GM23338 (cell line): Measurements from ENCODE around the gene SCAPER. TPM values are rescaled to one million over a fixed set of nuclear protein-coding genes. Genes with fewer than 3 reads are reported as not detected.

Experiments
- ATAC-seq: fragments of 200-7000 bp; cut with Tn5 transposase; 3 replicates; pipeline ENCODE4 v1.9.1; 2020
- DNase-seq: peaks from one replicate; pipeline ENCODE4 v3.0.0-alpha.2; 2015; ENCODE audit warnings: low spot score
- H2AFZ ChIP-seq: fragments of 200-600 bp; sonication (generic); 2 replicates; pipeline ENCODE4 v1.8.0; 2016; ENCODE audit warnings: antibody characterized with exemption, mild to moderate bottlenecking, moderate library complexity
- H3F3A ChIP-seq: fragments of 200-600 bp; sonication (generic); replicated peaks from 2 replicates; pipeline ENCODE4 v1.8.0; 2017; ENCODE audit warnings: antibody characterized with exemption, mixed run types, low read depth
- H3K27ac ChIP-seq: fragments of 200-600 bp; sonication (generic); 2 replicates; pipeline ENCODE4 v1.6.1; 2016; ENCODE audit warnings: low read depth
- H3K27me3 ChIP-seq: fragments of 200-600 bp; sonication (generic); 2 replicates; pipeline ENCODE4 v1.8.0; 2016; ENCODE audit warnings: mild to moderate bottlenecking, mixed run types, moderate library complexity; ENCODE audit not compliant: insufficient read depth
- H3K36me3 ChIP-seq: fragments of 200-600 bp; sonication (generic); 2 replicates; pipeline ENCODE4 v1.8.0; 2016; ENCODE audit warnings: mild to moderate bottlenecking; ENCODE audit not compliant: insufficient read depth
- H3K4me1 ChIP-seq: fragments of 200-600 bp; sonication (generic); 2 replicates; pipeline ENCODE4 v1.8.0; 2016; ENCODE audit warnings: mild to moderate bottlenecking, moderate library complexity; ENCODE audit not compliant: insufficient read depth
- H3K4me2 ChIP-seq: fragments of 200-600 bp; sonication (generic); 2 replicates; pipeline ENCODE4 v1.7.1; 2017; ENCODE audit warnings: mixed run types
- H3K4me3 ChIP-seq: fragments of 200-600 bp; sonication (generic); 2 replicates; pipeline ENCODE4 v1.6.1; 2016; ENCODE audit warnings: mixed run types
- H3K79me2 ChIP-seq: fragments of 200-600 bp; sonication (generic); replicated peaks from 2 replicates; pipeline ENCODE4 v1.8.0; 2017; ENCODE audit warnings: mild to moderate bottlenecking; ENCODE audit not compliant: insufficient read depth
- H3K9me2 ChIP-seq: fragments of 200-600 bp; sonication (generic); 2 replicates; pipeline ENCODE4 v1.8.0; 2017; ENCODE audit not compliant: insufficient read depth
- H4K20me1 ChIP-seq: fragments of 200-600 bp; sonication (generic); replicated peaks from 2 replicates; pipeline ENCODE4 v1.8.0; 2017; ENCODE audit warnings: mild to moderate bottlenecking; ENCODE audit not compliant: insufficient read depth
- H3K27ac Mint-ChIP-seq: 2 replicates; pipeline ENCODE4 v1.8.0; 2020; ENCODE audit warnings: inconsistent platforms, mild to moderate bottlenecking, moderate library complexity, mixed read lengths
- H3K27me3 Mint-ChIP-seq: 3 replicates; pipeline ENCODE4 v1.8.0; 2022; ENCODE audit warnings: low read depth, mild to moderate bottlenecking, moderate library complexity, mixed read lengths, inconsistent platforms; ENCODE audit not compliant: insufficient read depth, poor library complexity
- H3K36me3 Mint-ChIP-seq: 3 replicates; pipeline ENCODE4 v1.8.0; 2021; ENCODE audit warnings: low read depth, mild to moderate bottlenecking, inconsistent platforms, moderate library complexity, mixed read lengths
- H3K4me1 Mint-ChIP-seq: 3 replicates; pipeline ENCODE4 v1.8.0; 2020; ENCODE audit warnings: mild to moderate bottlenecking, inconsistent platforms, mixed read lengths
- H3K4me3 Mint-ChIP-seq: 3 replicates; pipeline ENCODE4 v1.8.0; 2021; ENCODE audit warnings: moderate library complexity, mild to moderate bottlenecking, inconsistent platforms, mixed read lengths
- H3K9me3 Mint-ChIP-seq: 3 replicates; pipeline ENCODE4 v1.8.0; 2020; ENCODE audit warnings: moderate library complexity, mild to moderate bottlenecking, inconsistent platforms, mixed read lengths
- CREB1 ChIP-seq: fragments of 250-450 bp; sonication (Bioruptor Pico); IDR thresholded peaks from 2 replicates; pipeline ENCODE4 v1.5.0; 2020; ENCODE audit warnings: low read depth, mild to moderate bottlenecking, moderate library complexity
- EZH2 ChIP-seq: fragments of 200-600 bp; sonication (generic); IDR thresholded peaks from one replicate; pipeline ENCODE4 v1.8.0; 2017; ENCODE audit warnings: antibody characterized with exemption, mild to moderate bottlenecking, low read depth; ENCODE audit not compliant: unreplicated experiment
- EZH2phosphoT487 ChIP-seq: fragments of 200-600 bp; sonication (generic); IDR thresholded peaks from one replicate; pipeline ENCODE4 v1.8.1; 2018; ENCODE audit warnings: antibody characterized with exemption; ENCODE audit not compliant: unreplicated experiment
- JUNB ChIP-seq: IDR thresholded peaks from one replicate; pipeline ENCODE4 v1.6.1; 2016; ENCODE audit warnings: antibody characterized with exemption; ENCODE audit not compliant: unreplicated experiment
- NANOG ChIP-seq: IDR thresholded peaks from 2 replicates; pipeline ENCODE4 v1.6.1; 2016; ENCODE audit warnings: antibody characterized with exemption, borderline replicate concordance
- POLR2AphosphoS5 ChIP-seq: IDR thresholded peaks from 2 replicates; pipeline ENCODE4 v1.6.1; 2016; ENCODE audit warnings: antibody characterized with exemption, low read depth
- STAT1 ChIP-seq: IDR thresholded peaks from one replicate; pipeline ENCODE4 v1.6.1; 2016; ENCODE audit warnings: antibody characterized with exemption; ENCODE audit not compliant: unreplicated experiment
- ZNF114 ChIP-seq: fragments of 250-450 bp; sonication (Bioruptor Pico); IDR thresholded peaks from 2 replicates; pipeline ENCODE4 v1.5.0; 2020; ENCODE audit warnings: mild to moderate bottlenecking, moderate library complexity
- ZNF331 ChIP-seq: fragments of 250-450 bp; sonication (Bioruptor Pico); IDR thresholded peaks from 2 replicates; pipeline ENCODE4 v1.5.0; 2020; ENCODE audit warnings: low read depth, mild to moderate bottlenecking, moderate library complexity
- polyA plus RNA-seq: library from polyadenylated mRNA; unstranded; fragments of >200 nt; fragmentation: Nextera tagmentation; extraction: Ambion mirVana; gene quantifications from 2 replicates; pipeline ENCODE4 v1.2.1, GENCODE V29; 2016
- total RNA-seq: library from RNA; depleted of rRNA; stranded (reverse); fragments of >200 nt; shearing (Covaris generic); gene quantifications from 2 replicates; pipeline ENCODE4 v1.2.3, GENCODE V29; 2014
- TF ChIP-seq, protein P1 (sequence below): IDR thresholded peaks from one replicate; pipeline ENCODE4 v1.6.1; 2018; ENCODE audit warnings: antibody characterized with exemption; ENCODE audit not compliant: unreplicated experiment
- TF ChIP-seq, protein P2 (sequence below): IDR thresholded peaks from 2 replicates; pipeline ENCODE4 v1.6.1; 2016; ENCODE audit warnings: antibody characterized with exemption
- TF ChIP-seq, protein P3 (sequence below), 2 experiments: fragments of 200-600 bp in 1 of 2; sonication (generic) in 1 of 2; conservative IDR thresholded peaks; 2 replicates each; pipeline versions ENCODE4 v1.5.1 to v1.6.1; 2016 to 2017; ENCODE audit warnings: antibody characterized with exemption in 2 of 2, low read depth in 2 of 2, mild to moderate bottlenecking in 2 of 2, moderate library complexity in 1 of 2
- TF ChIP-seq, protein P4 (sequence below): fragments of 250-450 bp; sonication (Bioruptor Pico); IDR thresholded peaks from 2 replicates; pipeline ENCODE4 v1.5.0; 2020; ENCODE audit warnings: mild to moderate bottlenecking, moderate library complexity

The SCAPER gene
- total and polyA plus RNA-seq, 2 experiments from 2014 or later: 9.1 to 17.6 TPM

DNA sequence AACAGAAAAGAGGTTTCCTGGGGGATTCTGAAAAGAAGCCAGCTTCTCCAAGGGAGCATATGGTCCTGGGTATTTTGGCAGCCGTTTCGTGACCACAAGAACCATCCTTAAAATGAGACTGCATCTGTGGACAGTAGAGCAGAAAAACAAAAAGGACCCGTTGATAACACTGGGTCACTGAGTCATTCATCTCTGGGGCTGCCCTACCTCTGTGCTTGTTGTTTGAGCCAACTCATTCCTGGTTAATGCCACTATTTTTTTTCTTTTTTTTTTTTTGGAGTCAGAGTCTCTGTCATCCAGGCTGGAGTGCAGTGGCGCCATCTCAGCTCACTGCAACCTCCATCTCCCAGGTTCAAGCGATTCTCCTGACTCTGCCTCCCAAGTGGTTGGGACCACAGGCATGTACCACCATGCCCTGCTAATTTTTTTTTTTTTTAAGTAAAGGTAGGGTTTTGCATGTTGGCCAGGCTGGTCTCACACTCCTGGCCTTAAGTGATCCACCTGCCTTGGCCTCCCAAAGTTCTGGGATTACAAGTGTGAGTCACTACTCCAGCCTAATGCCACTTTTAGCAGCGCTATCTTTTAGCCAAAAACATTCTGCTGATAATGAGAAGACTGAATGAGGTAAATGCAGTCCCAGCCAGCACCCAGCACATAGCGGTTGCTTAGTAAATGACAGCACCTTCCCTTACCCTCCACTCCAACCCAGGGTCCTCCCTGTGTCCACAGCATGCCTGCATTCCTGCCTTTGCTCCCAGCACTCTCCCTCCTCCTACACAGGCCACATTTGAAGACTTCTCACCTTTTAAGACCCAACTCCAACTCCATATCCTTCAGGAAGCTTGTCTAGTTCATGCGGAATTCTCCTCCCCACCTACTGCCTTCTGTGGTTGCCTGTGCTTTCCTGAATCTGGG, 577.7 kb downstream of the SCAPER start:
- no peak overlapping the region for H3K27ac Mint-ChIP-seq
- H3K27me3 ChIP-seq: no peaks in the 10 kb centered on the region
- no peaks in the 10 kb centered on the region for H3K79me2 ChIP-seq
- DNase-seq (no peak), ATAC-seq (no peak)
- peaks cover 9% of the 10 kb centered on the region for H3K27me3 Mint-ChIP-seq
- H3K4me1 ChIP-seq: no peaks in the 10 kb centered on the region
- TF ChIP-seq, protein P1, sequence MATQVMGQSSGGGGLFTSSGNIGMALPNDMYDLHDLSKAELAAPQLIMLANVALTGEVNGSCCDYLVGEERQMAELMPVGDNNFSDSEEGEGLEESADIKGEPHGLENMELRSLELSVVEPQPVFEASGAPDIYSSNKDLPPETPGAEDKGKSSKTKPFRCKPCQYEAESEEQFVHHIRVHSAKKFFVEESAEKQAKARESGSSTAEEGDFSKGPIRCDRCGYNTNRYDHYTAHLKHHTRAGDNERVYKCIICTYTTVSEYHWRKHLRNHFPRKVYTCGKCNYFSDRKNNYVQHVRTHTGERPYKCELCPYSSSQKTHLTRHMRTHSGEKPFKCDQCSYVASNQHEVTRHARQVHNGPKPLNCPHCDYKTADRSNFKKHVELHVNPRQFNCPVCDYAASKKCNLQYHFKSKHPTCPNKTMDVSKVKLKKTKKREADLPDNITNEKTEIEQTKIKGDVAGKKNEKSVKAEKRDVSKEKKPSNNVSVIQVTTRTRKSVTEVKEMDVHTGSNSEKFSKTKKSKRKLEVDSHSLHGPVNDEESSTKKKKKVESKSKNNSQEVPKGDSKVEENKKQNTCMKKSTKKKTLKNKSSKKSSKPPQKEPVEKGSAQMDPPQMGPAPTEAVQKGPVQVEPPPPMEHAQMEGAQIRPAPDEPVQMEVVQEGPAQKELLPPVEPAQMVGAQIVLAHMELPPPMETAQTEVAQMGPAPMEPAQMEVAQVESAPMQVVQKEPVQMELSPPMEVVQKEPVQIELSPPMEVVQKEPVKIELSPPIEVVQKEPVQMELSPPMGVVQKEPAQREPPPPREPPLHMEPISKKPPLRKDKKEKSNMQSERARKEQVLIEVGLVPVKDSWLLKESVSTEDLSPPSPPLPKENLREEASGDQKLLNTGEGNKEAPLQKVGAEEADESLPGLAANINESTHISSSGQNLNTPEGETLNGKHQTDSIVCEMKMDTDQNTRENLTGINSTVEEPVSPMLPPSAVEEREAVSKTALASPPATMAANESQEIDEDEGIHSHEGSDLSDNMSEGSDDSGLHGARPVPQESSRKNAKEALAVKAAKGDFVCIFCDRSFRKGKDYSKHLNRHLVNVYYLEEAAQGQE: no peak
- TF ChIP-seq STAT1 (no peak), EZH2phosphoT487 (no peak), ZNF331 (CRISPR knock-in tag) (no peak), ZNF114 (CRISPR knock-in tag) (no peak), EZH2 (no peak), POLR2AphosphoS5 (no peak), JUNB (no peak), NANOG (no peak), CREB1 (CRISPR knock-in tag) (no peak)
- TF ChIP-seq, protein P2, sequence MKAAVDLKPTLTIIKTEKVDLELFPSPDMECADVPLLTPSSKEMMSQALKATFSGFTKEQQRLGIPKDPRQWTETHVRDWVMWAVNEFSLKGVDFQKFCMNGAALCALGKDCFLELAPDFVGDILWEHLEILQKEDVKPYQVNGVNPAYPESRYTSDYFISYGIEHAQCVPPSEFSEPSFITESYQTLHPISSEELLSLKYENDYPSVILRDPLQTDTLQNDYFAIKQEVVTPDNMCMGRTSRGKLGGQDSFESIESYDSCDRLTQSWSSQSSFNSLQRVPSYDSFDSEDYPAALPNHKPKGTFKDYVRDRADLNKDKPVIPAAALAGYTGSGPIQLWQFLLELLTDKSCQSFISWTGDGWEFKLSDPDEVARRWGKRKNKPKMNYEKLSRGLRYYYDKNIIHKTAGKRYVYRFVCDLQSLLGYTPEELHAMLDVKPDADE: no peak
- TF ChIP-seq, protein P3, sequence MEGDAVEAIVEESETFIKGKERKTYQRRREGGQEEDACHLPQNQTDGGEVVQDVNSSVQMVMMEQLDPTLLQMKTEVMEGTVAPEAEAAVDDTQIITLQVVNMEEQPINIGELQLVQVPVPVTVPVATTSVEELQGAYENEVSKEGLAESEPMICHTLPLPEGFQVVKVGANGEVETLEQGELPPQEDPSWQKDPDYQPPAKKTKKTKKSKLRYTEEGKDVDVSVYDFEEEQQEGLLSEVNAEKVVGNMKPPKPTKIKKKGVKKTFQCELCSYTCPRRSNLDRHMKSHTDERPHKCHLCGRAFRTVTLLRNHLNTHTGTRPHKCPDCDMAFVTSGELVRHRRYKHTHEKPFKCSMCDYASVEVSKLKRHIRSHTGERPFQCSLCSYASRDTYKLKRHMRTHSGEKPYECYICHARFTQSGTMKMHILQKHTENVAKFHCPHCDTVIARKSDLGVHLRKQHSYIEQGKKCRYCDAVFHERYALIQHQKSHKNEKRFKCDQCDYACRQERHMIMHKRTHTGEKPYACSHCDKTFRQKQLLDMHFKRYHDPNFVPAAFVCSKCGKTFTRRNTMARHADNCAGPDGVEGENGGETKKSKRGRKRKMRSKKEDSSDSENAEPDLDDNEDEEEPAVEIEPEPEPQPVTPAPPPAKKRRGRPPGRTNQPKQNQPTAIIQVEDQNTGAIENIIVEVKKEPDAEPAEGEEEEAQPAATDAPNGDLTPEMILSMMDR (conservative IDR thresholded peaks at IDR 0.05; ENCODE audit: low read depth in 2 of 2): no peak
- TF ChIP-seq, protein P4, sequence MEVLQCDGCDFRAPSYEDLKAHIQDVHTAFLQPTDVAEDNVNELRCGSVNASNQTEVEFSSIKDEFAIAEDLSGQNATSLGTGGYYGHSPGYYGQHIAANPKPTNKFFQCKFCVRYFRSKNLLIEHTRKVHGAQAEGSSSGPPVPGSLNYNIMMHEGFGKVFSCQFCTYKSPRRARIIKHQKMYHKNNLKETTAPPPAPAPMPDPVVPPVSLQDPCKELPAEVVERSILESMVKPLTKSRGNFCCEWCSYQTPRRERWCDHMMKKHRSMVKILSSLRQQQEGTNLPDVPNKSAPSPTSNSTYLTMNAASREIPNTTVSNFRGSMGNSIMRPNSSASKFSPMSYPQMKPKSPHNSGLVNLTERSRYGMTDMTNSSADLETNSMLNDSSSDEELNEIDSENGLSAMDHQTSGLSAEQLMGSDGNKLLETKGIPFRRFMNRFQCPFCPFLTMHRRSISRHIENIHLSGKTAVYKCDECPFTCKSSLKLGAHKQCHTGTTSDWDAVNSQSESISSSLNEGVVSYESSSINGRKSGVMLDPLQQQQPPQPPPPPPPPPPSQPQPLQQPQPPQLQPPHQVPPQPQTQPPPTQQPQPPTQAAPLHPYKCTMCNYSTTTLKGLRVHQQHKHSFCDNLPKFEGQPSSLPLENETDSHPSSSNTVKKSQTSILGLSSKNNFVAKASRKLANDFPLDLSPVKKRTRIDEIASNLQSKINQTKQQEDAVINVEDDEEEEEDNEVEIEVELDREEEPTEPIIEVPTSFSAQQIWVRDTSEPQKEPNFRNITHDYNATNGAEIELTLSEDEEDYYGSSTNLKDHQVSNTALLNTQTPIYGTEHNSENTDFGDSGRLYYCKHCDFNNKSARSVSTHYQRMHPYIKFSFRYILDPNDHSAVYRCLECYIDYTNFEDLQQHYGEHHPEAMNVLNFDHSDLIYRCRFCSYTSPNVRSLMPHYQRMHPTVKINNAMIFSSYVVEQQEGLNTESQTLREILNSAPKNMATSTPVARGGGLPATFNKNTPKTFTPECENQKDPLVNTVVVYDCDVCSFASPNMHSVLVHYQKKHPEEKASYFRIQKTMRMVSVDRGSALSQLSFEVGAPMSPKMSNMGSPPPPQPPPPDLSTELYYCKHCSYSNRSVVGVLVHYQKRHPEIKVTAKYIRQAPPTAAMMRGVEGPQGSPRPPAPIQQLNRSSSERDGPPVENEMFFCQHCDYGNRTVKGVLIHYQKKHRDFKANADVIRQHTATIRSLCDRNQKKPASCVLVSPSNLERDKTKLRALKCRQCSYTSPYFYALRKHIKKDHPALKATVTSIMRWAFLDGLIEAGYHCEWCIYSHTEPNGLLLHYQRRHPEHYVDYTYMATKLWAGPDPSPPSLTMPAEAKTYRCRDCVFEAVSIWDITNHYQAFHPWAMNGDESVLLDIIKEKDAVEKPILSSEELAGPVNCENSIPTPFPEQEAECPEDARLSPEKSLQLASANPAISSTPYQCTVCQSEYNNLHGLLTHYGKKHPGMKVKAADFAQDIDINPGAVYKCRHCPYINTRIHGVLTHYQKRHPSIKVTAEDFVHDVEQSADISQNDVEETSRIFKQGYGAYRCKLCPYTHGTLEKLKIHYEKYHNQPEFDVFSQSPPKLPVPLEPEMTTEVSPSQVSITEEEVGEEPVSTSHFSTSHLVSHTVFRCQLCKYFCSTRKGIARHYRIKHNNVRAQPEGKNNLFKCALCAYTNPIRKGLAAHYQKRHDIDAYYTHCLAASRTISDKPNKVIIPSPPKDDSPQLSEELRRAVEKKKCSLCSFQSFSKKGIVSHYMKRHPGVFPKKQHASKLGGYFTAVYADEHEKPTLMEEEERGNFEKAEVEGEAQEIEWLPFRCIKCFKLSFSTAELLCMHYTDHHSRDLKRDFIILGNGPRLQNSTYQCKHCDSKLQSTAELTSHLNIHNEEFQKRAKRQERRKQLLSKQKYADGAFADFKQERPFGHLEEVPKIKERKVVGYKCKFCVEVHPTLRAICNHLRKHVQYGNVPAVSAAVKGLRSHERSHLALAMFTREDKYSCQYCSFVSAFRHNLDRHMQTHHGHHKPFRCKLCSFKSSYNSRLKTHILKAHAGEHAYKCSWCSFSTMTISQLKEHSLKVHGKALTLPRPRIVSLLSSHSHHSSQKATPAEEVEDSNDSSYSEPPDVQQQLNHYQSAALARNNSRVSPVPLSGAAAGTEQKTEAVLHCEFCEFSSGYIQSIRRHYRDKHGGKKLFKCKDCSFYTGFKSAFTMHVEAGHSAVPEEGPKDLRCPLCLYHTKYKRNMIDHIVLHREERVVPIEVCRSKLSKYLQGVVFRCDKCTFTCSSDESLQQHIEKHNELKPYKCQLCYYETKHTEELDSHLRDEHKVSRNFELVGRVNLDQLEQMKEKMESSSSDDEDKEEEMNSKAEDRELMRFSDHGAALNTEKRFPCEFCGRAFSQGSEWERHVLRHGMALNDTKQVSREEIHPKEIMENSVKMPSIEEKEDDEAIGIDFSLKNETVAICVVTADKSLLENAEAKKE (CRISPR knock-in tag): no peak
- no peaks in the 10 kb centered on the region for H3K9me3 Mint-ChIP-seq
- no peak overlapping the region for H3K4me2 ChIP-seq
- no peak overlapping the region for H3K4me3 ChIP-seq
- H2AFZ ChIP-seq: no peak overlapping the region
- H3K36me3 ChIP-seq: no peaks in the 10 kb centered on the region
- no peak overlapping the region for H3K4me3 Mint-ChIP-seq
- peaks cover 7% of the 10 kb centered on the region; the same call in 2 of the 3 replicates for H3K4me1 Mint-ChIP-seq
- H3K27ac ChIP-seq: no peak overlapping the region
- H4K20me1 ChIP-seq: no peaks in the 10 kb centered on the region
- no peaks in the 10 kb centered on the region for H3F3A ChIP-seq
- no peaks in the 10 kb centered on the region for H3K9me2 ChIP-seq
- no peaks in the 10 kb centered on the region for H3K36me3 Mint-ChIP-seq
